ENCODE measurements around the gene HSPA12A. TPM values are rescaled to one million over a fixed set of nuclear protein-coding genes. Genes with fewer than 3 reads are reported as not detected.
A peak's percentile ranks its signal among the peaks of the same experiment; 100 is the strongest.

The HSPA12A gene
- total RNA-seq, 2 donors from 2014 or later: 10.1 to 11.5 TPM

DNA sequence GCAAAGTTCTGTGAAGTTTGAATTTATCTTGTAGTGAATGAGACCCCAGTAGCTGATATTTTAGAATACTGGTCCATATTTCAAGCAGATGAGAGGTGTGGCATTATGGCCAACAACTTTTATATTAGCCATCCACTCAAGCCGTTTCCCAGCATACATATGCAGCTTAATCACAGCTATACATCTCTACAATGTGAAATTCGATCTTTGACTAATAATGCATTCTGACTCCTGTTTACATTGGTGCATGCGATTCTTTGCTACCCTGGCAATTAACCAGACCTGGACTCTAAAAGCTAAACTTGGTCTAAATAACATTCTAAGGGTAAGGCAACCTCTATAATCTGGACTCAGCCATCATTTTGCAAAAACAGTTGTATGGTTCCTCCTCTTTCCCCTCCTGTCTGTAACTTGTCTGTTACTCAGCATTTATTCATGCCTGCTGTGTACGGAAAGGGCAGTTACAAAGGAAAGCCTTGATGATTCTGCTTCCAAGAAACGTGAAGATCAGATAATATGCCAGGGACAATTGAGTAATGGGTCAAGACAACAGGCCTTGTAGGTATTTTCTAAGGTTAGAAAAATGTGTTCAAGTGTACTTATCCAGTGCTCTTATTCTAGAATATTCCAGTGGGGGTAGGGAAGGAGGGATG lies 71.0 kb downstream of the HSPA12A start:
- Histone ChIP-seq H3K27me3 (no peaks in the 10 kb centered on the region), H3K36me3 (peaks cover 6% of the 10 kb centered on the region), H3K4me1 (peaks cover 0 to 8% of the 10 kb centered on the region in 2 donors), H3K9me3 (peaks cover 0 to 3% of the 10 kb centered on the region in 2 donors), H3K27ac (no peak overlapping the region), H3K4me3 (no peak overlapping the region)
- TF ChIP-seq, protein P1, sequence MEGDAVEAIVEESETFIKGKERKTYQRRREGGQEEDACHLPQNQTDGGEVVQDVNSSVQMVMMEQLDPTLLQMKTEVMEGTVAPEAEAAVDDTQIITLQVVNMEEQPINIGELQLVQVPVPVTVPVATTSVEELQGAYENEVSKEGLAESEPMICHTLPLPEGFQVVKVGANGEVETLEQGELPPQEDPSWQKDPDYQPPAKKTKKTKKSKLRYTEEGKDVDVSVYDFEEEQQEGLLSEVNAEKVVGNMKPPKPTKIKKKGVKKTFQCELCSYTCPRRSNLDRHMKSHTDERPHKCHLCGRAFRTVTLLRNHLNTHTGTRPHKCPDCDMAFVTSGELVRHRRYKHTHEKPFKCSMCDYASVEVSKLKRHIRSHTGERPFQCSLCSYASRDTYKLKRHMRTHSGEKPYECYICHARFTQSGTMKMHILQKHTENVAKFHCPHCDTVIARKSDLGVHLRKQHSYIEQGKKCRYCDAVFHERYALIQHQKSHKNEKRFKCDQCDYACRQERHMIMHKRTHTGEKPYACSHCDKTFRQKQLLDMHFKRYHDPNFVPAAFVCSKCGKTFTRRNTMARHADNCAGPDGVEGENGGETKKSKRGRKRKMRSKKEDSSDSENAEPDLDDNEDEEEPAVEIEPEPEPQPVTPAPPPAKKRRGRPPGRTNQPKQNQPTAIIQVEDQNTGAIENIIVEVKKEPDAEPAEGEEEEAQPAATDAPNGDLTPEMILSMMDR (IDR thresholded peaks at IDR 0.05): no peak
- DNase-seq (ENCODE audit: low spot score): no peak

DNA sequence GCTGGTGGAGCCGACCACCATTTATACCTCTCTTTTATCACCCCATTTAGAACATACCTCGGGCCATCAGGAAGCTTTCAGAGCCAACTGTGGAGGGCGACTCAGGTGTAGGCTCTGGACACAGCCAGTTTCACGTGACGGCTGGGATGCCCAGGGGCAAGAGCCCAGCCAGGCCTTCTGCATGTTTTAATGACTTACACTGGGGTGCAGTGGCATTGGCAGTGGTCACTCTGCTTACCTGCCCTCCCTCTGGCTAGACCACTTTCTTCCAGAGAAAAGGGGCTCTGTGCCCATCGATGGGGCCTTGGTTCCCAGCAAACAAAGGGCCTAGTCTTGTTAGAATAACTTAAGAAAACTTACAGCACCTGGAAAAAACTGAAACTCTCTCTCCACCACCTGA lies 71.7 kb downstream of the HSPA12A start:
- no peak overlapping the region for H3K27ac ChIP-seq
- H3K4me1 ChIP-seq: peaks cover 0 to 8% of the 10 kb centered on the region in 2 donors
- no peaks in the 10 kb centered on the region for H3K36me3 ChIP-seq
- H3K4me3 ChIP-seq: no peak overlapping the region
- TF ChIP-seq, protein P1 (IDR thresholded peaks at IDR 0.05): no peak
- DNase-seq (ENCODE audit: low spot score): peak; percentile 48
- no peaks in the 10 kb centered on the region for H3K27me3 ChIP-seq
- H3K9me3 ChIP-seq: peaks cover 0 to 3% of the 10 kb centered on the region in 2 donors

DNA sequence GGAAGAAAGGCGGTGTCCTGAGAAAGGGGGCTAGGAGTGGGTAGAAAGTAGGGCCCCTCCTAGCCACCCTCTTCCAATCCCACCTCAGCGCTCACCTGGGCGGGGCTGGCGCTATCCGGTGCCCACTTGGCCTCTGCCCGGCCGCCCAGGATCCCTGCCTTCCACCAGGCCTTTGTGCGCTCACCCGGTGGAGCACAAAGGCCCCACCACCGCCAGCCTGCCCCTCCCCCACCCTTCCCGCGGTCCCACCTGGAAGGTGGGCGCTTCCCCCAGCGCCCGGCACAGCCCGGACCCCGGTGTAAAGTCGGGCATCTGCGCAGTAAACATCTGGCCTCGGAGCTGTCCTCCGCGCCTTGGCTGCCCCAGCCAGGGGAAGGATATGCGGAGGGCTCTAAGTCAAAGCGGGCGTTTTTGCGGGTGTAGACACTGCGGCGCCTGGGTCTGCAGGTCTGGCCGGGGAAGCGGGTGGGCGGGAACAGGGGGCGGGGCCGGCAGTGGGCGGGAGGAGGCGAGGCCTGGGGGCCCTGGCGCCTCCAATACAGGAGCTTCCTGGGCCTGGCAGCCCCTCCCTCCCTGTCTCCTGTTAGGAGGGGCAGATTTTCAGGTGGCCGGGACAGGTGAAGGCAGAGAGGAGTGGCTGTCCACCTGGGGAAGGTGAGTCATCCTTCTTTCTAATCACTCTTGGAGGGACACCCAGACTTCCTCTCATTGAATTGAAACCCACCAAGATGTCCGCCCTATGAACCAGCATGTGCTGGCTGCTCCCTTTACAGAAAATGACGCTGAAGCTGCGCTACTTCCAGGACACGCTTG lies 72.3 kb downstream of the HSPA12A start:
- Histone ChIP-seq H3K4me1 (peaks cover 0 to 8% of the 10 kb centered on the region in 2 donors), H3K27ac (no peak overlapping the region), H3K36me3 (no peaks in the 10 kb centered on the region), H3K9me3 (peaks cover 0 to 3% of the 10 kb centered on the region in 2 donors), H3K4me3 (peak overlapping the region in 1 of 2 donors; percentile 38), H3K27me3 (no peaks in the 10 kb centered on the region)
- peak; percentile 53 for DNase-seq (ENCODE audit: low spot score)
- TF ChIP-seq, protein P1 (IDR thresholded peaks at IDR 0.05): no peak

DNA sequence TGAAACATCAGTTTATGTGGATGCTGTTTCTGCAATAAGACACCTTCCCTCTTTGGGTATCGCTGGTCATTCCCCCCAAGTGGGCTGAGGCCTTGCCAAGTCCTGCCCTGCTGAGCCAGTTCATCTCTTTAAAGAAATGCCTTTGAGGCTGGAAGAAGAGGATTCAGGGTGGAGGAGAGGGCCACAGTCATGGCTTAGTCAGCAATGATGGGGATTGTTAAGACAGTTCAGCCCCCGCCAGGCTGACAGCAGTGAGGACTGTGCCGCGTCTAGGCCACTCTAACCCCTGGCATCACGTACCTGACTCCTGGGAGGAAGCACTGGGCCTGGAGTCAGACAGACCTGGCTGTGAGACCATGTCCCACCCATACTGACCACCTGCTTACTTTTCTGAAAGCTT lies 73.3 kb downstream of the HSPA12A start:
- no peak overlapping the region for H3K27ac ChIP-seq
- H3K4me3 ChIP-seq: no peak overlapping the region
- H3K9me3 ChIP-seq: peaks cover 0 to 3% of the 10 kb centered on the region in 2 donors
- H3K4me1 ChIP-seq: peaks cover 0 to 8% of the 10 kb centered on the region in 2 donors
- no peaks in the 10 kb centered on the region for H3K27me3 ChIP-seq
- TF ChIP-seq, protein P1 (IDR thresholded peaks at IDR 0.05): no peak
- no peaks in the 10 kb centered on the region for H3K36me3 ChIP-seq
- peak; percentile 54 for DNase-seq (ENCODE audit: low spot score)

DNA sequence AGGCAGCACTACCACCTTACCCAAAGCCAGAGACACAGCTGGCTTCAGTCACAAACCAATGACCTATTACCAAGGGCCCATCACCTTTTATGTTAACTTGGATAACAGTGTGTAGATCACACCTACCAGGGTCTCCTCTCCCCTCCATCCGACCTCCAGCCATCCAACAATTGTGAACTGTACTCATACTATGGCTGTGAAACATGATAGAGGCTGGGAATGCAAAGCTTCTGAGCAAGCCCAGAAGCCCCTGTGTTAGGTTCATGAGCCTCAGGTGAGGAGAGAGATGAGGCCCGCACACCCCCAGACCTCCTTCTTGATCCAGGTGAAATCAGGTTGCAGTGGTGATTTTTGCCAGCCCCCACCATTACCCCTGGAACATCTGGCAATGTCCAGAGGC lies 73.9 kb downstream of the HSPA12A start:
- no peaks in the 10 kb centered on the region for H3K27me3 ChIP-seq
- H3K36me3 ChIP-seq: no peaks in the 10 kb centered on the region
- no peak overlapping the region for H3K4me3 ChIP-seq
- DNase-seq (ENCODE audit: low spot score): peak; percentile 23
- H3K27ac ChIP-seq: no peak overlapping the region
- H3K9me3 ChIP-seq: peaks cover 0 to 3% of the 10 kb centered on the region in 2 donors
- TF ChIP-seq, protein P1 (IDR thresholded peaks at IDR 0.05): no peak
- peaks cover 0 to 8% of the 10 kb centered on the region in 2 donors for H3K4me1 ChIP-seq
